ENCODE results near the gene SH3BP4. TPM values are rescaled to one million over a fixed set of nuclear protein-coding genes. Genes with fewer than 3 reads are reported as not detected.

The SH3BP4 gene
- total RNA-seq, 1 donor from 2014 or later: 1.1 TPM

- no peak overlapping the region for H3K27ac Mint-ChIP-seq
- no peak overlapping the region for H3K4me3 Mint-ChIP-seq
- no peaks in the 10 kb centered on the region for H3K4me1 Mint-ChIP-seq
- H3K36me3 Mint-ChIP-seq (ENCODE audit: low read depth): no peaks in the 10 kb centered on the region
- TF ChIP-seq CTCF (IDR thresholded peaks at IDR 0.05): no peak
- H3K27me3 Mint-ChIP-seq: peaks cover 3% of the 10 kb centered on the region
- POLR2A ChIA-PET: no interaction called here
- ATAC-seq (ENCODE audit: low read depth) (no peak), DNase-seq (no peak)
- no peaks in the 10 kb centered on the region for H3K9me3 Mint-ChIP-seq
- intact Hi-C loops (cut with micrococcal nuclease): no loop called here
- CTCF ChIA-PET: no interaction called here
These were observed 72.5 kb downstream of the SH3BP4 start for GRCh38 chr2:235024191-235024860.

- intact Hi-C loops (cut with micrococcal nuclease): no loop called here
- DNase-seq (no peak), ATAC-seq (ENCODE audit: low read depth) (no peak)
- Mint-ChIP-seq H3K27me3 (peaks cover 3% of the 10 kb centered on the region), H3K36me3 (ENCODE audit: low read depth) (no peaks in the 10 kb centered on the region), H3K4me3 (no peak overlapping the region), H3K27ac (no peak overlapping the region), H3K4me1 (no peaks in the 10 kb centered on the region), H3K9me3 (no peaks in the 10 kb centered on the region)
- TF ChIP-seq CTCF (IDR thresholded peaks at IDR 0.05): no peak
- ChIA-PET POLR2A (no interaction called here), CTCF (no interaction called here)
These were observed 73.3 kb downstream of the SH3BP4 start for GRCh38 chr2:235024931-235025773.

- H3K4me3 Mint-ChIP-seq: no peak overlapping the region
- H3K4me1 Mint-ChIP-seq: no peaks in the 10 kb centered on the region
- no peak overlapping the region for H3K27ac Mint-ChIP-seq
- ChIA-PET CTCF (no interaction called here), POLR2A (no interaction called here)
- H3K36me3 Mint-ChIP-seq (ENCODE audit: low read depth): no peaks in the 10 kb centered on the region
- TF ChIP-seq CTCF (IDR thresholded peaks at IDR 0.05): no peak
- DNase-seq: no peak
- intact Hi-C loops (cut with micrococcal nuclease): no loop called here
- peaks cover 3% of the 10 kb centered on the region for H3K27me3 Mint-ChIP-seq
- no peaks in the 10 kb centered on the region for H3K9me3 Mint-ChIP-seq
- no peak for ATAC-seq (ENCODE audit: low read depth)
These were observed 74.2 kb downstream of the SH3BP4 start for GRCh38 chr2:235025800-235026536.

GRCh38 chr2:235026649-235027557 is 75.1 kb downstream of the SH3BP4 start:
- DNase-seq (no peak), ATAC-seq (ENCODE audit: low read depth) (no peak)
- intact Hi-C loops (cut with micrococcal nuclease): no loop called here
- TF ChIP-seq CTCF (IDR thresholded peaks at IDR 0.05): no peak
- Mint-ChIP-seq H3K4me1 (no peaks in the 10 kb centered on the region), H3K36me3 (ENCODE audit: low read depth) (no peaks in the 10 kb centered on the region), H3K4me3 (no peak overlapping the region), H3K27me3 (peaks cover 3% of the 10 kb centered on the region), H3K9me3 (no peaks in the 10 kb centered on the region), H3K27ac (no peak overlapping the region)
- ChIA-PET POLR2A (no interaction called here), CTCF (no interaction called here)

Data from activated B cell treated with CpG ODN at 0.5 μM for 24 hours (primary cell).